H1 (cell line): ENCODE data around the gene CYB5B. TPM values are rescaled to one million over a fixed set of nuclear protein-coding genes. Genes with fewer than 3 reads are reported as not detected.

ENCODE experiments used
- CTCF ChIA-PET: fragments of 300-600 bp; sonication (Branson Sonifier 250); formaldehyde crosslinking; loops from one replicate; lab custom pipeline; 2021; ENCODE audit not compliant: partially characterized antibody; lab: Charles Lee
- POLR2A ChIA-PET: fragments of 300-600 bp; sonication (Branson Sonifier 250); formaldehyde crosslinking; loops from one replicate; lab custom pipeline; 2021; ENCODE audit warnings: inconsistent platforms; ENCODE audit not compliant: partially characterized antibody; lab: Charles Lee
- DNase-seq, 2 experiments: peaks; one replicate each; pipeline versions ENCODE4 v3.0.0 to v3.0.0-alpha.2; 2010 to 2022; ENCODE audit warnings: low spot score in 2 of 2, low read depth in 1 of 2, mixed read lengths in 1 of 2
- FAIRE-seq: peaks from 2 replicates; lab custom pipeline; 2011; peaks lifted over from hg19 to GRCh38; lab: Jason Lieb, UNC
- H2AFZ ChIP-seq: 2 replicates; pipeline ENCODE4 v1.8.1; 2012; ENCODE audit warnings: low read length, inconsistent platforms
- H2AK5ac ChIP-seq: 2 replicates; pipeline ENCODE4 v1.6.1; 2013; ENCODE audit warnings: low read depth, low read length
- H2BK120ac ChIP-seq: replicated peaks from 2 replicates; pipeline ENCODE3; 2013; ENCODE audit warnings: low read depth, low read length, inconsistent platforms
- H2BK12ac ChIP-seq: 2 replicates; pipeline ENCODE4 v1.6.1; 2013; ENCODE audit warnings: low read depth, low read length
- H2BK15ac ChIP-seq: 2 replicates; pipeline ENCODE4 v1.6.1; 2013; ENCODE audit warnings: low read length
- H2BK20ac ChIP-seq: 2 replicates; pipeline ENCODE4 v1.6.1; 2013; ENCODE audit warnings: low read length
- H2BK5ac ChIP-seq: 2 replicates; pipeline ENCODE4 v1.6.1; 2013; ENCODE audit warnings: low read depth, low read length
- H3K14ac ChIP-seq: 2 replicates; pipeline ENCODE4 v1.6.1; 2013; ENCODE audit warnings: inconsistent platforms; ENCODE audit not compliant: insufficient read length
- H3K18ac ChIP-seq: 2 replicates; pipeline ENCODE4 v1.6.1; 2013; ENCODE audit warnings: low read length; ENCODE audit errors: extremely low read depth
- H3K23ac ChIP-seq: 2 replicates; pipeline ENCODE4 v1.6.1; 2013; ENCODE audit warnings: inconsistent platforms; ENCODE audit not compliant: insufficient read length
- H3K23me2 ChIP-seq: 2 replicates; pipeline ENCODE4 v1.6.1; 2013; ENCODE audit warnings: low read depth, low read length
- H3K27ac ChIP-seq: 2 replicates; pipeline ENCODE4 v1.6.1; 2011; ENCODE audit warnings: low read depth, low read length, inconsistent platforms
- H3K27me3 ChIP-seq, 4 experiments: replicated peaks in 1 of 4; 1 replicate in 1 of 4; 2 replicates in 3 of 4; pipeline versions ENCODE4 v1.6.1 to v1.8.1; 2011 to 2013; ENCODE audit warnings: low read length in 3 of 4, mild to moderate bottlenecking in 3 of 4, inconsistent platforms in 2 of 4, mixed read lengths in 2 of 4, moderate library complexity in 1 of 4; ENCODE audit not compliant: control insufficient read depth in 3 of 4, insufficient read depth in 3 of 4; ENCODE audit errors: extremely low read depth in 1 of 4
- H3K36me3 ChIP-seq, 4 experiments: 2 replicates each; pipeline versions ENCODE4 v1.6.1 to v1.8.1; 2011 to 2013; ENCODE audit warnings: mild to moderate bottlenecking in 4 of 4, low read length in 3 of 4, moderate library complexity in 2 of 4, control low read depth in 1 of 4, inconsistent platforms in 1 of 4; ENCODE audit not compliant: insufficient read depth in 4 of 4, control insufficient read depth in 2 of 4
- H3K4ac ChIP-seq: replicated peaks from 2 replicates; pipeline ENCODE3; 2013; ENCODE audit warnings: low read length, low read depth, mixed read lengths, inconsistent platforms; ENCODE audit not compliant: insufficient read length
- H3K4me1 ChIP-seq, 4 experiments: replicated peaks in 1 of 4; 1 replicate in 1 of 4; 2 replicates in 3 of 4; pipeline versions ENCODE4 v1.6.1 to v1.8.1; 2011 to 2013; ENCODE audit warnings: low read length in 3 of 4, inconsistent platforms in 2 of 4, mixed read lengths in 1 of 4; ENCODE audit not compliant: insufficient read depth in 4 of 4, control insufficient read depth in 3 of 4
- H3K4me2 ChIP-seq, 2 experiments: 2 replicates each; pipeline versions ENCODE4 v1.6.1 to v1.8.1; 2011 to 2013; ENCODE audit warnings: low read depth in 2 of 2, low read length in 2 of 2, control low read depth in 1 of 2, inconsistent platforms in 1 of 2, mild to moderate bottlenecking in 1 of 2; ENCODE audit not compliant: insufficient read depth in 1 of 2
- H3K4me3 ChIP-seq, 4 experiments: fragments of 200-600, 300-600 bp in 1 of 4; sonication (generic), shearing (Covaris generic), sonication (Bioruptor Twin) in 1 of 4; 2 replicates each; pipeline versions ENCODE4 v1.5.1 to v1.8.1; 2011 to 2016; ENCODE audit warnings: low read length in 4 of 4, low read depth in 3 of 4, control low read depth in 2 of 4, inconsistent platforms in 2 of 4, mild to moderate bottlenecking in 2 of 4, mixed read lengths in 1 of 4, moderate library complexity in 1 of 4; ENCODE audit not compliant: insufficient read depth in 2 of 4; ENCODE audit errors: extremely low read depth in 1 of 4
- H3K56ac ChIP-seq: replicated peaks from 2 replicates; pipeline ENCODE3; 2013; ENCODE audit warnings: low read depth, mild to moderate bottlenecking, mixed read lengths, low read length, inconsistent platforms; ENCODE audit not compliant: insufficient read length
- H3K79me1 ChIP-seq: 2 replicates; pipeline ENCODE4 v1.6.1; 2013; ENCODE audit warnings: low read depth, low read length, control low read depth
- H3K79me2 ChIP-seq, 2 experiments: 2 replicates each; pipeline versions ENCODE4 v1.6.1 to v1.8.1; 2012 to 2013; ENCODE audit warnings: low read length in 2 of 2, mild to moderate bottlenecking in 2 of 2, inconsistent platforms in 1 of 2; ENCODE audit not compliant: insufficient read depth in 2 of 2, control insufficient read depth in 1 of 2
- H3K9ac ChIP-seq, 4 experiments: replicated peaks in 1 of 4; 1 replicate in 1 of 4; 2 replicates in 3 of 4; pipeline versions ENCODE4 v1.6.1 to v1.8.1; 2011 to 2013; ENCODE audit warnings: low read depth in 3 of 4, low read length in 3 of 4, control low read depth in 2 of 4, mild to moderate bottlenecking in 2 of 4, moderate library complexity in 2 of 4, inconsistent platforms in 1 of 4; ENCODE audit errors: extremely low read depth in 1 of 4
- H3K9me3 ChIP-seq, 2 experiments: 2 replicates each; pipeline versions ENCODE4 v1.6.1 to v1.8.1; 2012 to 2013; ENCODE audit warnings: mild to moderate bottlenecking in 2 of 2, moderate library complexity in 2 of 2, control low read depth in 1 of 2, inconsistent platforms in 1 of 2, low read depth in 1 of 2, low read length in 1 of 2, mixed read lengths in 1 of 2; ENCODE audit not compliant: insufficient read depth in 2 of 2
- H4K20me1 ChIP-seq, 2 experiments: replicated peaks in 1 of 2; 2 replicates each; pipeline versions ENCODE3 to v1.8.1; 2011 to 2013; ENCODE audit warnings: inconsistent platforms in 2 of 2, low read length in 2 of 2, mild to moderate bottlenecking in 1 of 2; ENCODE audit not compliant: insufficient read depth in 2 of 2, control insufficient read depth in 1 of 2
- H4K5ac ChIP-seq: 2 replicates; pipeline ENCODE4 v1.6.1; 2013; ENCODE audit warnings: low read length, low read depth, mixed read lengths, inconsistent platforms; ENCODE audit not compliant: insufficient read length
- H4K8ac ChIP-seq: 2 replicates; pipeline ENCODE4 v1.8.0; 2013; ENCODE audit warnings: mild to moderate bottlenecking, moderate library complexity, low read length, inconsistent platforms; ENCODE audit not compliant: insufficient read depth; ENCODE audit errors: extremely low read depth
- H4K91ac ChIP-seq: replicated peaks from 2 replicates; pipeline ENCODE3; 2013; ENCODE audit warnings: low read length, mixed read lengths, inconsistent platforms; ENCODE audit not compliant: insufficient read length
- BRCA1 ChIP-seq: IDR thresholded peaks from 2 replicates; pipeline ENCODE4 v1.6.1; 2012; ENCODE audit warnings: low read depth, low read length, improper control_type of control experiment
- JUND ChIP-seq: IDR thresholded peaks from 2 replicates; pipeline ENCODE4 v1.6.1; 2011; ENCODE audit warnings: mild to moderate bottlenecking, improper control_type of control experiment, low read length
- RXRA ChIP-seq: IDR thresholded peaks from 2 replicates; pipeline ENCODE4 v1.6.1; 2011; ENCODE audit warnings: low read depth, mild to moderate bottlenecking, low read length, moderate library complexity; ENCODE audit not compliant: insufficient read depth
- SUZ12 ChIP-seq: fragments of 200-600 bp; sonication (generic); IDR thresholded peaks from 2 replicates; pipeline ENCODE4 v1.6.1; 2012; ENCODE audit warnings: mild to moderate bottlenecking, inconsistent platforms, low read length, moderate library complexity, mixed read lengths
- WGBS, 2 experiments: shearing (Covaris generic) in 1 of 2; methylation state at CpG; one replicate each; pipeline versions ENCODE4 v1.1.6 to v1.1.7; 2013 to 2015; ENCODE audit warnings: low lambda C conversion rate in 2 of 2, mixed read lengths in 2 of 2, inconsistent platforms in 1 of 2, low coverage in 1 of 2, missing lambda C conversion rate in 1 of 2; ENCODE audit not compliant: insufficient replicate concordance in 2 of 2, insufficient coverage in 1 of 2, insufficient read length in 1 of 2; ENCODE audit errors: extremely low coverage in 1 of 2, missing lambda C conversion rate in 1 of 2; 5-methylcytosine and 5-hydroxymethylcytosine counted together
- polyA plus RNA-seq, 7 experiments: library from polyadenylated mRNA; depleted of rRNA in 3 of 7; stranded (reverse) in 5 of 7; unstranded in 2 of 7; fragments of >200 nt in 5 of 7; fragments of 200-250 nt in 2 of 7; gene quantifications; 1 replicate in 5 of 7; 2 replicates in 1 of 7; 4 replicates in 1 of 7; pipeline versions ENCODE4 v1.2.1 to v1.2.3, GENCODE V29; 2011 to 2013; ENCODE audit warnings: missing spikeins in 2 of 7, mixed read lengths in 2 of 7
- total RNA-seq: library from RNA; stranded (reverse); fragmentation: NEBNext Ultra II Directional; extraction: Animal tissue kit (Norgen Biotek cat#: 25700); gene quantifications from 2 replicates; pipeline ENCODE4 v1.2.1, GENCODE V29; 2021

CYB5B gene
- total and polyA plus RNA-seq, 2 of the 8 experiments (the other 6 are each of a cell fraction or from before 2014, with no cell fraction given): 108 to 127 TPM

DNA sequence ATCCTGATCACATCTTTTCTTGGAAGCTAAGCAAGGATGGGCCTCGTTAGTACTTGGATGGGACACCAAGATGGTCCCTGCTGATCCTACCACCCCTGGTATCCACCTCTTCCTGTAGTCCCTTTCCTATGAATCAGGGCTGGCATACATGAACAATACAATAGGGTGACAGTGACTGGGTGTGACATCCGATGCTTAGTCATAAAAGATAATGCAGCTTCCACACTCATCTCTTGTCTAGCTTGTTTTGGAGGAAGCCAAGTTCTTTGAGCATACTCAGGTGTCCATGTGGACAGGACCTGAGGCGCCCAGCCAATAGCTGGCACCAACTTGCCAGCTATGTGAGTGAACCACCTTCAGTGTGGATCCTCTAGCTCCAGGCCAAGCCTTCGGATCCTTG is 78.8 kb downstream of the CYB5B start:
- no peak overlapping the region for H3K4me3 ChIP-seq
- 93% methylated on average over 4 of the region's 4 CpGs; no CpG with 5 or more reads in 1 of the 2 experiments for WGBS, 2 experiments
- no peak overlapping the region for H2AK5ac ChIP-seq
- H2BK120ac ChIP-seq: no peak overlapping the region
- no peaks in the 10 kb centered on the region for H3K23me2 ChIP-seq
- FAIRE-seq (no peak), DNase-seq (no peak)
- no peaks in the 10 kb centered on the region for H3K79me1 ChIP-seq
- H2BK5ac ChIP-seq: no peak overlapping the region
- H3K27ac ChIP-seq: no peak overlapping the region
- H3K4me1 ChIP-seq: no peaks in the 10 kb centered on the region
- H3K79me2 ChIP-seq: no peaks in the 10 kb centered on the region
- H3K27me3 ChIP-seq: no peaks in the 10 kb centered on the region
- ChIA-PET CTCF (interaction anchor here (0.6 to 1.4 kb wide), 3 partner anchors 8 to 78 kb away, joined by 3 to 8 read pairs (median 4); no protein-coding TSS in a partner anchor), POLR2A (interaction anchor here (0.7 kb wide), 1 partner anchor 141 kb away, joined by 3 read pairs; no protein-coding TSS in a partner anchor)
- no peaks in the 10 kb centered on the region for H3K36me3 ChIP-seq
- H4K91ac ChIP-seq: no peak overlapping the region
- H3K18ac ChIP-seq: no peak overlapping the region
- H4K5ac ChIP-seq: no peak overlapping the region
- no peak overlapping the region for H2AFZ ChIP-seq
- H2BK12ac ChIP-seq: 0 out of 2 replicates have a peak overlapping the region, but pooled peaks have one; percentile 4
- H3K23ac ChIP-seq: no peak overlapping the region
- H4K8ac ChIP-seq: no peak overlapping the region; the same call in 1 of the 2 replicates
- no peak overlapping the region for H3K4ac ChIP-seq
- no peak overlapping the region for H3K9ac ChIP-seq
- TF ChIP-seq JUND (no peak), RXRA (no peak), BRCA1 (no peak), SUZ12 (no peak)
- H3K14ac ChIP-seq: no peak overlapping the region
- no peak overlapping the region for H2BK15ac ChIP-seq
- no peak overlapping the region for H3K4me2 ChIP-seq
- no peak overlapping the region for H3K56ac ChIP-seq
- no peaks in the 10 kb centered on the region for H3K9me3 ChIP-seq
- no peak overlapping the region for H2BK20ac ChIP-seq
- no peaks in the 10 kb centered on the region for H4K20me1 ChIP-seq
